MG63 (cell line): ENCODE measurements around the gene CDKN3. TPM values are rescaled to one million over a fixed set of nuclear protein-coding genes. Genes with fewer than 3 reads are reported as not detected.
A peak's percentile ranks its signal among the peaks of the same experiment; 100 is the strongest.

Source experiments
- DNase-seq: peaks from one replicate; pipeline ENCODE4 v3.0.0-alpha.2; 2020
- H3K27me3 ChIP-seq: fragments of 250-450 bp; sonication (Bioruptor Pico); 2 replicates; pipeline ENCODE4 v1.5.1; 2020; ENCODE audit warnings: mild to moderate bottlenecking, moderate library complexity
- H3K36me3 ChIP-seq: fragments of 250-450 bp; sonication (Bioruptor Pico); 2 replicates; pipeline ENCODE4 v1.5.1; 2020; ENCODE audit warnings: mild to moderate bottlenecking, moderate library complexity
- H3K4me3 ChIP-seq: fragments of 250-450 bp; sonication (Bioruptor Pico); 2 replicates; pipeline ENCODE4 v1.5.1; 2020; ENCODE audit warnings: mild to moderate bottlenecking, moderate library complexity
- H3K9me3 ChIP-seq: fragments of 250-450 bp; sonication (Bioruptor Pico); 2 replicates; pipeline ENCODE4 v1.5.1; 2020; ENCODE audit warnings: mild to moderate bottlenecking, moderate library complexity
- total RNA-seq: library from RNA; depleted of rRNA; stranded (reverse); fragments of >200 nt; shearing (Covaris generic); gene quantifications from 2 replicates; pipeline ENCODE4 v1.2.3, GENCODE V29; 2014; ENCODE audit warnings: low replicate concordance; rRNA removed

CDKN3 gene
- 53.7 and 266 TPM in 2 replicates for total RNA-seq

GRCh38 chr14:54396493-54397335 lies at the start of gene CDKN3:
Gene CDKN3 (plus strand): TSS chr14:54397007. CDS start chr14:54397069, 62 bp downstream.
- Histone ChIP-seq H3K36me3 (peaks cover 10% of the 10 kb centered on the region), H3K27me3 (no peaks in the 10 kb centered on the region), H3K9me3 (no peaks in the 10 kb centered on the region), H3K4me3 (peak within 1 kb of the TSS; percentile 72)
- DNase-seq = peak; percentile 96

- Histone ChIP-seq H3K4me3 (no peak overlapping the region), H3K9me3 (no peaks in the 10 kb centered on the region), H3K27me3 (no peaks in the 10 kb centered on the region), H3K36me3 (no peaks in the 10 kb centered on the region)
- no peak for DNase-seq
Measured at GRCh38 chr14:54347044-54347443, 49.8 kb upstream of the CDKN3 start.

- no peak for DNase-seq
- Histone ChIP-seq H3K4me3 (no peak overlapping the region), H3K36me3 (no peaks in the 10 kb centered on the region), H3K9me3 (no peaks in the 10 kb centered on the region), H3K27me3 (no peaks in the 10 kb centered on the region)
Measured at GRCh38 chr14:54348001-54348611, 48.7 kb upstream of the CDKN3 start.

- H3K4me3 ChIP-seq = no peak overlapping the region
- H3K9me3 ChIP-seq = no peaks in the 10 kb centered on the region
- no peaks in the 10 kb centered on the region for H3K27me3 ChIP-seq
- no peaks in the 10 kb centered on the region for H3K36me3 ChIP-seq
- DNase-seq = no peak
Measured at GRCh38 chr14:54348923-54349620, 47.7 kb upstream of the CDKN3 start.

GRCh38 chr14:54349713-54350112 lies 47.1 kb upstream of the CDKN3 start:
- Histone ChIP-seq H3K36me3 (no peaks in the 10 kb centered on the region), H3K4me3 (no peak overlapping the region), H3K9me3 (no peaks in the 10 kb centered on the region), H3K27me3 (no peaks in the 10 kb centered on the region)
- DNase-seq = no peak

- DNase-seq = no peak
- H3K9me3 ChIP-seq = no peaks in the 10 kb centered on the region
- H3K4me3 ChIP-seq = no peak overlapping the region
- H3K27me3 ChIP-seq = no peaks in the 10 kb centered on the region
- H3K36me3 ChIP-seq = no peaks in the 10 kb centered on the region
Measured at GRCh38 chr14:54350203-54350602, 46.6 kb upstream of the CDKN3 start.

- no peak for DNase-seq
- Histone ChIP-seq H3K4me3 (no peak overlapping the region), H3K27me3 (no peaks in the 10 kb centered on the region), H3K9me3 (no peaks in the 10 kb centered on the region), H3K36me3 (no peaks in the 10 kb centered on the region)
Measured at GRCh38 chr14:54353266-54353665, 43.5 kb upstream of the CDKN3 start.

GRCh38 chr14:54353694-54354093 lies 43.1 kb upstream of the CDKN3 start:
- Histone ChIP-seq H3K9me3 (no peaks in the 10 kb centered on the region), H3K4me3 (no peak overlapping the region), H3K27me3 (no peaks in the 10 kb centered on the region), H3K36me3 (no peaks in the 10 kb centered on the region)
- no peak for DNase-seq

- no peak for DNase-seq
- H3K36me3 ChIP-seq = no peaks in the 10 kb centered on the region
- H3K9me3 ChIP-seq = no peaks in the 10 kb centered on the region
- no peak overlapping the region for H3K4me3 ChIP-seq
- H3K27me3 ChIP-seq = no peaks in the 10 kb centered on the region
Measured at GRCh38 chr14:54354096-54354495, 42.7 kb upstream of the CDKN3 start.

- H3K27me3 ChIP-seq = no peaks in the 10 kb centered on the region
- H3K4me3 ChIP-seq = no peak overlapping the region
- no peaks in the 10 kb centered on the region for H3K9me3 ChIP-seq
- no peak for DNase-seq
- H3K36me3 ChIP-seq = no peaks in the 10 kb centered on the region
Measured at GRCh38 chr14:54354968-54355641, 41.7 kb upstream of the CDKN3 start.

GRCh38 chr14:54355698-54356097 lies 41.1 kb upstream of the CDKN3 start:
- Histone ChIP-seq H3K9me3 (no peaks in the 10 kb centered on the region), H3K36me3 (no peaks in the 10 kb centered on the region), H3K27me3 (no peaks in the 10 kb centered on the region), H3K4me3 (no peak overlapping the region)
- no peak for DNase-seq

GRCh38 chr14:54356172-54356571 lies 40.6 kb upstream of the CDKN3 start:
- Histone ChIP-seq H3K9me3 (no peaks in the 10 kb centered on the region), H3K4me3 (no peak overlapping the region), H3K27me3 (no peaks in the 10 kb centered on the region), H3K36me3 (no peaks in the 10 kb centered on the region)
- peak; percentile 73 for DNase-seq

GRCh38 chr14:54360667-54361066 lies 36.1 kb upstream of the CDKN3 start:
- Histone ChIP-seq H3K4me3 (no peak overlapping the region), H3K9me3 (no peaks in the 10 kb centered on the region), H3K27me3 (no peaks in the 10 kb centered on the region), H3K36me3 (no peaks in the 10 kb centered on the region)
- DNase-seq = no peak

- DNase-seq = no peak
- H3K9me3 ChIP-seq = no peaks in the 10 kb centered on the region
- no peaks in the 10 kb centered on the region for H3K36me3 ChIP-seq
- H3K27me3 ChIP-seq = no peaks in the 10 kb centered on the region
- H3K4me3 ChIP-seq = no peak overlapping the region
Measured at GRCh38 chr14:54362089-54362504, 34.7 kb upstream of the CDKN3 start.

- no peak overlapping the region for H3K4me3 ChIP-seq
- DNase-seq = no peak
- H3K36me3 ChIP-seq = no peaks in the 10 kb centered on the region
- H3K9me3 ChIP-seq = no peaks in the 10 kb centered on the region
- no peaks in the 10 kb centered on the region for H3K27me3 ChIP-seq
Measured at GRCh38 chr14:54362759-54363437, 33.9 kb upstream of the CDKN3 start.
